Right lobe of liver (tissue), 6 donors: ENCODE results near the gene CHST11. TPM values are rescaled to one million over a fixed set of nuclear protein-coding genes. Genes with fewer than 3 reads are reported as not detected.

Experiments used
- ATAC-seq, 4 donors: fragments of 200-7000 bp; cut with Tn5 transposase; one replicate each; pipeline ENCODE4 v1.9.1; 2020; ENCODE audit warnings: mild to moderate bottlenecking in 4 of 4, moderate library complexity in 4 of 4
- DNase-seq, 3 donors: peaks; one replicate each; pipeline ENCODE4 v3.0.0-alpha.2; 2020
- H3K27ac ChIP-seq, 3 donors: fragments of 200-600 bp; one replicate each; pipeline ENCODE4 v1.8.0; 2022
- H3K27me3 ChIP-seq, 2 donors: fragments of 200-600 bp; one replicate each; pipeline ENCODE4 v1.8.0; 2022
- H3K36me3 ChIP-seq, 4 donors: fragments of 200-600 bp; sonication (generic) in 1 of 4; one replicate each; pipeline versions ENCODE4 v1.5.1 to v1.8.0; 2017 to 2022; ENCODE audit warnings: control low read depth in 1 of 4
- H3K4me1 ChIP-seq, 4 donors: fragments of 200-600 bp; sonication (generic) in 1 of 4; one replicate each; pipeline versions ENCODE4 v1.5.1 to v1.8.0; 2017 to 2022; ENCODE audit warnings: control low read depth in 1 of 4
- H3K4me3 ChIP-seq, 3 donors: fragments of 200-600 bp; one replicate each; pipeline ENCODE4 v1.8.0; 2022
- H3K9me3 ChIP-seq, 4 donors: fragments of 200-600 bp; sonication (generic) in 1 of 4; one replicate each; pipeline versions ENCODE4 v1.5.1 to v1.8.0; 2017 to 2022; ENCODE audit warnings: control low read depth in 1 of 4
- POLR2A ChIP-seq: fragments of 450-650 bp; IDR thresholded peaks from one replicate; pipeline ENCODE4 v1.6.1; 2017; ENCODE audit warnings: antibody characterized with exemption, mild to moderate bottlenecking
- WGBS: methylation state at CpG from one replicate; pipeline ENCODE4 v1.1.6; 2018; ENCODE audit warnings: low coverage, low lambda C conversion rate; ENCODE audit not compliant: insufficient coverage; ENCODE audit errors: missing lambda C conversion rate; 5-methylcytosine and 5-hydroxymethylcytosine counted together
- intact Hi-C, 2 donors: fragments of 100-400 bp; cut with DNase I; formaldehyde crosslinking; loops; one replicate each; pipeline versions ENCODE4 v1.11.2 to v1.14.1; 2022
- total RNA-seq, 6 experiments: library from RNA; depleted of rRNA in 2 of 6; stranded (reverse); fragments of >200 nt in 2 of 6; fragmentation: NEBNext Ultra II Directional in 3 of 6; extraction: Animal tissue kit (Norgen Biotek cat#: 25700) in 3 of 6; gene quantifications; one replicate each; pipeline versions ENCODE4 v1.1.0 to v1.2.4, GENCODE V29; 2016 to 2023
- TF ChIP-seq, protein P1 (sequence below), 4 donors: fragments of 200-600 bp in 3 of 4; fragments of 450-650 bp in 1 of 4; IDR thresholded peaks; one replicate each; pipeline versions ENCODE4 v1.5.1 to v1.8.0; 2016 to 2022; ENCODE audit warnings: antibody characterized with exemption in 4 of 4, mild to moderate bottlenecking in 2 of 4
- donor health status: DM: no; HTN: yes; CAD: no.
- donor health status: DM: no; HTN: no; CAD: no.
- donor health status: DM: no; HTN: no; CAD: no.
- donor health status: DM: no; HTN: yes; CAD: no.
- donor health status: DM: no; HTN: yes; CAD: no.

CHST11 gene
- total RNA-seq, 6 experiments from 2014 or later = 0.57 to 10.4 (median 3.5) TPM

- H3K9me3 ChIP-seq = peaks cover 0 to 6% (median 0%) of the 10 kb centered on the region in 4 donors
- intact Hi-C loops = no loop called here
- DNase-seq (no peak), ATAC-seq (no peak)
- no peaks in the 10 kb centered on the region for H3K36me3 ChIP-seq
- no peaks in the 10 kb centered on the region for H3K27me3 ChIP-seq
- no peaks in the 10 kb centered on the region for H3K4me1 ChIP-seq
- no peak overlapping the region for H3K4me3 ChIP-seq
- TF ChIP-seq, protein P1, sequence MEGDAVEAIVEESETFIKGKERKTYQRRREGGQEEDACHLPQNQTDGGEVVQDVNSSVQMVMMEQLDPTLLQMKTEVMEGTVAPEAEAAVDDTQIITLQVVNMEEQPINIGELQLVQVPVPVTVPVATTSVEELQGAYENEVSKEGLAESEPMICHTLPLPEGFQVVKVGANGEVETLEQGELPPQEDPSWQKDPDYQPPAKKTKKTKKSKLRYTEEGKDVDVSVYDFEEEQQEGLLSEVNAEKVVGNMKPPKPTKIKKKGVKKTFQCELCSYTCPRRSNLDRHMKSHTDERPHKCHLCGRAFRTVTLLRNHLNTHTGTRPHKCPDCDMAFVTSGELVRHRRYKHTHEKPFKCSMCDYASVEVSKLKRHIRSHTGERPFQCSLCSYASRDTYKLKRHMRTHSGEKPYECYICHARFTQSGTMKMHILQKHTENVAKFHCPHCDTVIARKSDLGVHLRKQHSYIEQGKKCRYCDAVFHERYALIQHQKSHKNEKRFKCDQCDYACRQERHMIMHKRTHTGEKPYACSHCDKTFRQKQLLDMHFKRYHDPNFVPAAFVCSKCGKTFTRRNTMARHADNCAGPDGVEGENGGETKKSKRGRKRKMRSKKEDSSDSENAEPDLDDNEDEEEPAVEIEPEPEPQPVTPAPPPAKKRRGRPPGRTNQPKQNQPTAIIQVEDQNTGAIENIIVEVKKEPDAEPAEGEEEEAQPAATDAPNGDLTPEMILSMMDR (IDR thresholded peaks at IDR 0.05) = no peak
- no peak for TF ChIP-seq POLR2A
- no peak overlapping the region for H3K27ac ChIP-seq
- 89% methylated on average over 2 of the region's 3 CpGs for WGBS
Measured at GRCh38 chr12:104767261-104767660, 310.5 kb downstream of the CHST11 start.

- TF ChIP-seq POLR2A = no peak
- TF ChIP-seq, protein P1 (IDR thresholded peaks at IDR 0.05) = no peak
- H3K9me3 ChIP-seq = peaks cover 0 to 12% (median 0%) of the 10 kb centered on the region in 4 donors
- no peak overlapping the region for H3K4me3 ChIP-seq
- DNase-seq (no peak), ATAC-seq (no peak)
- no peaks in the 10 kb centered on the region for H3K4me1 ChIP-seq
- H3K27me3 ChIP-seq = no peaks in the 10 kb centered on the region
- intact Hi-C loops = no loop called here
- H3K36me3 ChIP-seq = no peaks in the 10 kb centered on the region
- no peak overlapping the region for H3K27ac ChIP-seq
Measured at GRCh38 chr12:104768033-104768432, 311.3 kb downstream of the CHST11 start.

GRCh38 chr12:104769144-104769561 is 312.4 kb downstream of the CHST11 start:
- Histone ChIP-seq H3K9me3 (peaks cover 0 to 12% (median 0%) of the 10 kb centered on the region in 4 donors), H3K27ac (no peak overlapping the region), H3K36me3 (no peaks in the 10 kb centered on the region), H3K27me3 (no peaks in the 10 kb centered on the region), H3K4me1 (no peaks in the 10 kb centered on the region), H3K4me3 (no peak overlapping the region)
- intact Hi-C loops = no loop called here
- no peak for TF ChIP-seq POLR2A
- TF ChIP-seq, protein P1 (IDR thresholded peaks at IDR 0.05) = no peak
- no peak for DNase-seq
- no peak for ATAC-seq
- 58% methylated on average over 6 of the region's 6 CpGs for WGBS

DNA sequence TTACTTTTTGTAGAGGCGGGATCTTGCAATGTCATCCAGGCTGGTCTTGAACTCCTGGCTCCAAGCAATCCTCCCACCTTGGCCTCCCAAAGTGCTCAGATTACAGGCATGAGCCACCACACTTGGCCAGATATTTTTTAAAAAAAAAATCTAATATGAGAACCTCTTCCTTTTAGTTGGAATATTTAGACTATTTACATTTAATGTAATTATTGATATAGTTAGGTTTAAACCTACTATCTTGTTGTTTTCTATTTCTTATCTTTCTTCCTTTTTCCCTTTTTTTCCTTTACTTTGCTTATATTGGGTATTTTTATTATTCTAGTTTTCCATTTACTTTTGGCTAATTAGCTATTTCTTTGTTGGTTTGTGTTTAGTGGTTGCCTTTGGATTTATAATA is 315.6 kb downstream of the CHST11 start:
- no peaks in the 10 kb centered on the region for H3K36me3 ChIP-seq
- no peak for DNase-seq
- intact Hi-C loops = no loop called here
- WGBS = 67% methylated on average over 1 of the region's 1 CpG
- no peak overlapping the region for H3K4me3 ChIP-seq
- TF ChIP-seq, protein P1 (IDR thresholded peaks at IDR 0.05) = no peak
- TF ChIP-seq POLR2A = no peak
- H3K4me1 ChIP-seq = no peaks in the 10 kb centered on the region
- no peaks in the 10 kb centered on the region for H3K27me3 ChIP-seq
- no peak overlapping the region for H3K27ac ChIP-seq
- peaks cover 0 to 12% (median 0%) of the 10 kb centered on the region in 4 donors for H3K9me3 ChIP-seq
- ATAC-seq = no peak

DNA sequence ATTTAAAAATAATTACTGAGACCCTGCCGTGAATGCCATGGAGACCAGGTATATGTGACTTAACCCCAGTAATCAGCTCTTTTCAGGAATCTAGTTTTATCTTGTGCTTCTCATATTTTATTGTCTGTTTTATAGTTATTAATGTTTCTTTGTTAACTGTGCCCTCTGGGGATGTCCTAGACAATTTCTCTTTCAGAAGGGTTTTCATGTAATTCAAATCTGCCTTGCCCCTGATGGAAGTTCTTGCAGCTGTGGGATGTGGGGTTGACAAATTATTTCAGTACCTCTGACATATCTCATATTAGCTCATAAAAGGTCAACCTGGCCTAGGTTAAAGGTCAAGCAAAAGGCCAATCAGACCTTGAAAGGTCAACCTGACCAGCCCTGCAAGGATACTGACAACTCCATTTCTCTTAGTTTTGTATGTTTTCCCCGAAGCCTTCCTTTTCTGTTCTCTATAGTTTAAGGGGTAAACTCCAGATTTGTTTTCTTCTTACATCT is 319.0 kb downstream of the CHST11 start:
- WGBS = 96% methylated on average over 2 of the region's 2 CpGs
- no peak for DNase-seq
- H3K4me1 ChIP-seq = no peaks in the 10 kb centered on the region
- no peak overlapping the region for H3K4me3 ChIP-seq
- no peaks in the 10 kb centered on the region for H3K36me3 ChIP-seq
- intact Hi-C loops = no loop called here
- no peak for ATAC-seq
- no peaks in the 10 kb centered on the region for H3K27me3 ChIP-seq
- TF ChIP-seq, protein P1 (IDR thresholded peaks at IDR 0.05) = no peak
- TF ChIP-seq POLR2A = no peak
- H3K27ac ChIP-seq = no peak overlapping the region
- H3K9me3 ChIP-seq = peaks cover 0 to 14% (median 0%) of the 10 kb centered on the region in 4 donors
